WTC11 (cell line): ENCODE measurements around the gene RAET1E. TPM values are rescaled to one million over a fixed set of nuclear protein-coding genes. Genes with fewer than 3 reads are reported as not detected.
"Not testable (repeated sequence)": the region's sequence is repeated elsewhere in the genome, so short reads cannot be mapped to it uniquely, and the experiment has no call there.

ENCODE experiments used
- ATAC-seq: fragments of 200-7000 bp; cut with Tn5 transposase; 2 replicates; pipeline ENCODE4 v1.10.0; 2021; ENCODE audit warnings: mild to moderate bottlenecking, moderate library complexity
- CTCF ChIA-PET: fragments of 300-600 bp; sonication (Branson Sonifier 250); formaldehyde crosslinking; loops from one replicate; lab custom pipeline; 2021; ENCODE audit warnings: antibody characterized with exemption; lab: Charles Lee
- POLR2A ChIA-PET: fragments of 350-600 bp; sonication (Branson Sonifier 250); formaldehyde crosslinking; loops from one replicate; lab custom pipeline; 2021; ENCODE audit warnings: antibody characterized with exemption; lab: Charles Lee
- DNase-seq: peaks from one replicate; pipeline ENCODE4 v3.0.0; 2021; ENCODE audit warnings: low spot score
- H3K27ac Mint-ChIP-seq: 2 replicates; pipeline ENCODE4 v1.8.0; 2021; ENCODE audit warnings: mixed read lengths
- H3K27me3 Mint-ChIP-seq: 2 replicates; pipeline ENCODE4 v1.8.0; 2021; ENCODE audit warnings: low read depth, mild to moderate bottlenecking, moderate library complexity, mixed read lengths
- H3K36me3 Mint-ChIP-seq: 2 replicates; pipeline ENCODE4 v1.8.0; 2021; ENCODE audit warnings: mixed read lengths
- H3K4me1 Mint-ChIP-seq: 2 replicates; pipeline ENCODE4 v1.8.0; 2022; ENCODE audit warnings: mixed read lengths
- H3K4me3 Mint-ChIP-seq: 2 replicates; pipeline ENCODE4 v1.8.0; 2021; ENCODE audit warnings: mild to moderate bottlenecking, moderate library complexity, mixed read lengths
- H3K9me3 Mint-ChIP-seq: 2 replicates; pipeline ENCODE4 v1.8.0; 2021; ENCODE audit warnings: mixed read lengths
- CREB1 ChIP-seq: sonication (generic); formaldehyde crosslinking; IDR thresholded peaks from 2 replicates; pipeline ENCODE4 v1.8.0; 2023; ENCODE audit warnings: mild to moderate bottlenecking, missing genetic modification reagents
- EMX1 ChIP-seq: fragments of 250-450 bp; sonication (Bioruptor Pico); IDR thresholded peaks from 2 replicates; pipeline ENCODE4 v1.8.0; 2021; ENCODE audit warnings: mild to moderate bottlenecking
- ESRRA ChIP-seq: sonication (generic); formaldehyde crosslinking; IDR thresholded peaks from 2 replicates; pipeline ENCODE4 v1.8.1; 2022; ENCODE audit warnings: mild to moderate bottlenecking, missing genetic modification reagents, borderline replicate concordance
- FOXJ3 ChIP-seq: sonication (generic); formaldehyde crosslinking; IDR thresholded peaks from 2 replicates; pipeline ENCODE4 v1.9.0; 2021; ENCODE audit warnings: missing genetic modification reagents, mild to moderate bottlenecking, borderline replicate concordance
- FOXK1 ChIP-seq: sonication (generic); formaldehyde crosslinking; IDR thresholded peaks from 2 replicates; pipeline ENCODE4 v1.8.0; 2022; ENCODE audit warnings: mild to moderate bottlenecking, moderate library complexity, missing genetic modification reagents
- GABPB1 ChIP-seq: sonication (generic); formaldehyde crosslinking; IDR thresholded peaks from 2 replicates; pipeline ENCODE4 v1.8.1; 2023; ENCODE audit warnings: mild to moderate bottlenecking, missing genetic modification reagents
- IRF2 ChIP-seq: sonication (generic); formaldehyde crosslinking; IDR thresholded peaks from 2 replicates; pipeline ENCODE4 v1.8.0; 2022; ENCODE audit warnings: low read depth, missing genetic modification reagents, borderline replicate concordance
- MXD4 ChIP-seq: fragments of 250-450 bp; sonication (Bioruptor Pico); IDR thresholded peaks from 2 replicates; pipeline ENCODE4 v1.8.0; 2021; ENCODE audit warnings: mild to moderate bottlenecking, moderate library complexity, borderline replicate concordance
- RORB ChIP-seq: fragments of 250-450 bp; sonication (Bioruptor Pico); IDR thresholded peaks from 2 replicates; pipeline ENCODE4 v1.9.0; 2021; ENCODE audit warnings: mild to moderate bottlenecking
- SOX15 ChIP-seq: fragments of 250-450 bp; sonication (Bioruptor Pico); IDR thresholded peaks from 2 replicates; pipeline ENCODE4 v1.9.0; 2021; ENCODE audit warnings: mild to moderate bottlenecking
- TCF7 ChIP-seq: sonication (generic); formaldehyde crosslinking; IDR thresholded peaks from 2 replicates; pipeline ENCODE4 v1.8.0; 2022; ENCODE audit warnings: mild to moderate bottlenecking, low read depth, missing genetic modification reagents, moderate library complexity
- ZNF138 ChIP-seq: sonication (generic); formaldehyde crosslinking; conservative IDR thresholded peaks from 2 replicates; pipeline ENCODE4 v1.8.1; 2022; ENCODE audit warnings: mild to moderate bottlenecking, moderate library complexity, missing genetic modification reagents
- ZNF232 ChIP-seq: sonication (generic); formaldehyde crosslinking; IDR thresholded peaks from 2 replicates; pipeline ENCODE4 v1.8.0; 2022; ENCODE audit warnings: mild to moderate bottlenecking, missing genetic modification reagents
- ZNF396 ChIP-seq: fragments of 250-450 bp; sonication (Bioruptor Pico); IDR thresholded peaks from 2 replicates; pipeline ENCODE4 v1.8.0; 2021; ENCODE audit warnings: mild to moderate bottlenecking, moderate library complexity, borderline replicate concordance
- total RNA-seq: library from RNA; stranded (reverse); gene quantifications from 3 replicates; pipeline ENCODE4 v1.2.3, GENCODE V29; 2021
- TF ChIP-seq, protein P1 (sequence below): sonication (generic); formaldehyde crosslinking; IDR thresholded peaks from 2 replicates; pipeline ENCODE4 v1.8.0; 2022; ENCODE audit warnings: mild to moderate bottlenecking, missing genetic modification reagents
- TF ChIP-seq, protein P2 (sequence below): sonication (generic); formaldehyde crosslinking; IDR thresholded peaks from 2 replicates; pipeline ENCODE4 v1.8.1; 2023; ENCODE audit warnings: mild to moderate bottlenecking, missing genetic modification reagents, moderate library complexity
- TF ChIP-seq, protein P3 (sequence below): sonication (generic); formaldehyde crosslinking; IDR thresholded peaks from 2 replicates; pipeline ENCODE4 v1.8.1; 2023; ENCODE audit warnings: mild to moderate bottlenecking, moderate library complexity, missing genetic modification reagents
- TF ChIP-seq, protein P4 (sequence below): sonication (generic); formaldehyde crosslinking; IDR thresholded peaks from 2 replicates; pipeline ENCODE4 v1.8.1; 2022; ENCODE audit warnings: low read depth, mild to moderate bottlenecking, moderate library complexity, missing genetic modification reagents, borderline replicate concordance
- TF ChIP-seq, protein P5 (sequence below): fragments of 200-600 bp; IDR thresholded peaks from 2 replicates; pipeline ENCODE4 v1.8.0; 2022; ENCODE audit warnings: antibody characterized with exemption

Gene RAET1E
- total RNA-seq, 1 experiment from 2014 or later = not detected

DNA sequence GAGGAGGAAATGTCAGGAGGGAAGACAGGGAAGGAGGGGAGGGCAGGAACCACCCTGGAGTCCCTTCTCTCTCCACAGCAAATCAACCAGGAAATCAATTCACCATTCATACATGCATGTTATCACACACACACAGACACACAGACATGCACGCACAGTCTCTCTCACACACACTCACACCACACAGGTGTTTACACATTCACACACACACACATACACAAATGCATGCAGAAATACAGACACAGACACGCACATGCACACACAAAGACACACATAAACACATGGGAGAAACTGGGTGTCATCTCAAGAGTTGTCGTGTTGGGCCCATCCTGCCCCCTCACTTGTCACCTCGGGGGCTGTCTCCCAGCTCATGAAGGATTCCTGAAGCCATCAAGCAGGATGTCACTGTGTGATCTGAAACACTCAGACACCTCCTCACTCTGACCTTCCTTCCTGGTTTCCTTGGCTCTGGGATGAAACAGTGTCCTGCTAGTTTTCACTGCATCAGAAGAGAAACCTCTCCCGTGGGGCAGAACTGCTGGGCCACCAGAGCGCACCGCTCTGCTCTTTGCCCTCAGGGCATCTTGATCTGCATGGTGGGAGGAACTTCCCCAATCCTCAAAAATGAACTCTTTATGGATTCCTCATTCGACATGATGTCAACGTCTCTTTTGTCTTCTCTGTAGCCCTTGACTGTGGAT is 15.8 kb upstream of the RAET1E start:
- H3K4me1 Mint-ChIP-seq = no peaks in the 10 kb centered on the region
- DNase-seq (no peak), ATAC-seq (no peak)
- no peak overlapping the region for H3K4me3 Mint-ChIP-seq
- POLR2A ChIA-PET = no interaction called here
- H3K9me3 Mint-ChIP-seq = peaks cover 20% of the 10 kb centered on the region
- CTCF ChIA-PET = interaction anchor here (0.9 kb wide), 1 partner anchor 16 kb away, joined by 4 read pairs; no protein-coding TSS in a partner anchor
- H3K27ac Mint-ChIP-seq = no peak overlapping the region
- H3K27me3 Mint-ChIP-seq = peaks cover 44% of the 10 kb centered on the region
- peaks cover 7% of the 10 kb centered on the region; the same call in 1 of the 2 replicates for H3K36me3 Mint-ChIP-seq
- TF ChIP-seq EMX1 (CRISPR knock-in tag) (no peak), ZNF138 (CRISPR knock-in tag) (no peak), GABPB1 (CRISPR knock-in tag) (no peak), TCF7 (CRISPR knock-in tag) (no peak), FOXK1 (no peak), CREB1 (CRISPR knock-in tag) (no peak), ESRRA (CRISPR knock-in tag) (no peak)
- TF ChIP-seq, protein P1, sequence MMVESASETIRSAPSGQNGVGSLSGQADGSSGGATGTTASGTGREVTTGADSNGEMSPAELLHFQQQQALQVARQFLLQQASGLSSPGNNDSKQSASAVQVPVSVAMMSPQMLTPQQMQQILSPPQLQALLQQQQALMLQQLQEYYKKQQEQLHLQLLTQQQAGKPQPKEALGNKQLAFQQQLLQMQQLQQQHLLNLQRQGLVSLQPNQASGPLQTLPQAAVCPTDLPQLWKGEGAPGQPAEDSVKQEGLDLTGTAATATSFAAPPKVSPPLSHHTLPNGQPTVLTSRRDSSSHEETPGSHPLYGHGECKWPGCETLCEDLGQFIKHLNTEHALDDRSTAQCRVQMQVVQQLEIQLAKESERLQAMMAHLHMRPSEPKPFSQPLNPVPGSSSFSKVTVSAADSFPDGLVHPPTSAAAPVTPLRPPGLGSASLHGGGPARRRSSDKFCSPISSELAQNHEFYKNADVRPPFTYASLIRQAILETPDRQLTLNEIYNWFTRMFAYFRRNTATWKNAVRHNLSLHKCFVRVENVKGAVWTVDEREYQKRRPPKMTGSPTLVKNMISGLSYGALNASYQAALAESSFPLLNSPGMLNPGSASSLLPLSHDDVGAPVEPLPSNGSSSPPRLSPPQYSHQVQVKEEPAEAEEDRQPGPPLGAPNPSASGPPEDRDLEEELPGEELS (CRISPR knock-in tag) = no peak
- TF ChIP-seq, protein P2, sequence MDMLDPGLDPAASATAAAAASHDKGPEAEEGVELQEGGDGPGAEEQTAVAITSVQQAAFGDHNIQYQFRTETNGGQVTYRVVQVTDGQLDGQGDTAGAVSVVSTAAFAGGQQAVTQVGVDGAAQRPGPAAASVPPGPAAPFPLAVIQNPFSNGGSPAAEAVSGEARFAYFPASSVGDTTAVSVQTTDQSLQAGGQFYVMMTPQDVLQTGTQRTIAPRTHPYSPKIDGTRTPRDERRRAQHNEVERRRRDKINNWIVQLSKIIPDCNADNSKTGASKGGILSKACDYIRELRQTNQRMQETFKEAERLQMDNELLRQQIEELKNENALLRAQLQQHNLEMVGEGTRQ (CRISPR knock-in tag) = no peak
- TF ChIP-seq, protein P3, sequence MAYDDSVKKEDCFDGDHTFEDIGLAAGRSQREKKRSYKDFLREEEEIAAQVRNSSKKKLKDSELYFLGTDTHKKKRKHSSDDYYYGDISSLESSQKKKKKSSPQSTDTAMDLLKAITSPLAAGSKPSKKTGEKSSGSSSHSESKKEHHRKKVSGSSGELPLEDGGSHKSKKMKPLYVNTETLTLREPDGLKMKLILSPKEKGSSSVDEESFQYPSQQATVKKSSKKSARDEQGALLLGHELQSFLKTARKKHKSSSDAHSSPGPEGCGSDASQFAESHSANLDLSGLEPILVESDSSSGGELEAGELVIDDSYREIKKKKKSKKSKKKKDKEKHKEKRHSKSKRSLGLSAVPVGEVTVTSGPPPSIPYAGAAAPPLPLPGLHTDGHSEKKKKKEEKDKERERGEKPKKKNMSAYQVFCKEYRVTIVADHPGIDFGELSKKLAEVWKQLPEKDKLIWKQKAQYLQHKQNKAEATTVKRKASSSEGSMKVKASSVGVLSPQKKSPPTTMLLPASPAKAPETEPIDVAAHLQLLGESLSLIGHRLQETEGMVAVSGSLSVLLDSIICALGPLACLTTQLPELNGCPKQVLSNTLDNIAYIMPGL = no peak

DNA sequence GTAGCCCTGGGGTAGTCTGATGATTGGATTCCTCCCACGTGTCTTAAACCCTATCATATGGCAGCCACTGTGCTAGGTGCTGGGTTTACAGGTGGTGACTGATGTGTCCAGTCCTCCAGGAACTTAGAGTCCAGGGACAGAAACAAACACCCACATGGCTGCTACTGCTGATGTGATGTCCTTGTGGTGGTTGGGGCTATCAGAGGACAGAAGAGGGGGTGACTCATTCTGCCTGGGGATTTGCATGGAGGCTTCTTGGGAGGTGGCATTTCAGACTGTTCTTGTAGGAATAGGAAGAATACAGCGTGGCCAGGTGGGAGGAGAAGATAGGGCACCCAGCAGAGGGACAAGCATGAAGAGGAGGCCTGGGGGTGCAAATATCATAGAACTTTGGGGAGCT is 15.2 kb upstream of the RAET1E start:
- no peak for DNase-seq
- ChIA-PET POLR2A (no interaction called here), CTCF (no interaction called here)
- H3K4me1 Mint-ChIP-seq = no peaks in the 10 kb centered on the region
- peaks cover 12% of the 10 kb centered on the region for H3K36me3 Mint-ChIP-seq
- no peak for ATAC-seq
- H3K27me3 Mint-ChIP-seq = peaks cover 41% of the 10 kb centered on the region
- no peak for TF ChIP-seq ZNF396 (CRISPR knock-in tag)
- TF ChIP-seq, protein P3 = no peak
- TF ChIP-seq, protein P4, sequence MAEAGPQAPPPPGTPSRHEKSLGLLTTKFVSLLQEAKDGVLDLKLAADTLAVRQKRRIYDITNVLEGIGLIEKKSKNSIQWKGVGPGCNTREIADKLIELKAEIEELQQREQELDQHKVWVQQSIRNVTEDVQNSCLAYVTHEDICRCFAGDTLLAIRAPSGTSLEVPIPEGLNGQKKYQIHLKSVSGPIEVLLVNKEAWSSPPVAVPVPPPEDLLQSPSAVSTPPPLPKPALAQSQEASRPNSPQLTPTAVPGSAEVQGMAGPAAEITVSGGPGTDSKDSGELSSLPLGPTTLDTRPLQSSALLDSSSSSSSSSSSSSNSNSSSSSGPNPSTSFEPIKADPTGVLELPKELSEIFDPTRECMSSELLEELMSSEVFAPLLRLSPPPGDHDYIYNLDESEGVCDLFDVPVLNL (CRISPR knock-in tag) = no peak
- TF ChIP-seq CREB1 (CRISPR knock-in tag) = no peak
- TF ChIP-seq IRF2 (CRISPR knock-in tag) = no peak
- no peak for TF ChIP-seq ZNF232
- no peak for TF ChIP-seq FOXJ3 (CRISPR knock-in tag)
- no peak for TF ChIP-seq RORB (CRISPR knock-in tag)
- no peak for TF ChIP-seq SOX15 (CRISPR knock-in tag)
- TF ChIP-seq, protein P5, sequence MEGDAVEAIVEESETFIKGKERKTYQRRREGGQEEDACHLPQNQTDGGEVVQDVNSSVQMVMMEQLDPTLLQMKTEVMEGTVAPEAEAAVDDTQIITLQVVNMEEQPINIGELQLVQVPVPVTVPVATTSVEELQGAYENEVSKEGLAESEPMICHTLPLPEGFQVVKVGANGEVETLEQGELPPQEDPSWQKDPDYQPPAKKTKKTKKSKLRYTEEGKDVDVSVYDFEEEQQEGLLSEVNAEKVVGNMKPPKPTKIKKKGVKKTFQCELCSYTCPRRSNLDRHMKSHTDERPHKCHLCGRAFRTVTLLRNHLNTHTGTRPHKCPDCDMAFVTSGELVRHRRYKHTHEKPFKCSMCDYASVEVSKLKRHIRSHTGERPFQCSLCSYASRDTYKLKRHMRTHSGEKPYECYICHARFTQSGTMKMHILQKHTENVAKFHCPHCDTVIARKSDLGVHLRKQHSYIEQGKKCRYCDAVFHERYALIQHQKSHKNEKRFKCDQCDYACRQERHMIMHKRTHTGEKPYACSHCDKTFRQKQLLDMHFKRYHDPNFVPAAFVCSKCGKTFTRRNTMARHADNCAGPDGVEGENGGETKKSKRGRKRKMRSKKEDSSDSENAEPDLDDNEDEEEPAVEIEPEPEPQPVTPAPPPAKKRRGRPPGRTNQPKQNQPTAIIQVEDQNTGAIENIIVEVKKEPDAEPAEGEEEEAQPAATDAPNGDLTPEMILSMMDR = no peak
- TF ChIP-seq MXD4 (CRISPR knock-in tag) = no peak
- peaks cover 26% of the 10 kb centered on the region for H3K9me3 Mint-ChIP-seq
- no peak overlapping the region for H3K27ac Mint-ChIP-seq
- H3K4me3 Mint-ChIP-seq = no peak overlapping the region

DNA sequence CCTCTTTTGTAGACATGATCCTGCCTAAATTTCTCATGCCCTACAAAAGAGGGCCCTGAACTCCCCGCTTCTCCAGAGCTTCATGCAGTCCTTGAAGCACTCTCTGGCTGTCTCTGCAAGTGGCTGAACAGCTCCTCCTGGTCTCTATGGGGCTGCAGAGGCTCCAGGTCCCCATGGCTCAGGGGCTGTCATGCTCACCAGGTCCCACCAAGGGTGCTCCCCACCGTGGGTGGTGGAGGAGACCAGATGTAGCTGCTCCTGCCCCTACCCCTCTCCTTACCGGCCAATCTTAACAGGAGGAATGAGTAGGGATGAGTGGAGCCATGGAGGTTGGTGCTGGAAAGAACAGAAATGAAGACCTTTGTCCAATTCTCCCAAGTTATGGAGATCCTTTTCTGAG is 14.8 kb upstream of the RAET1E start:
- Mint-ChIP-seq H3K9me3 (peaks cover 30% of the 10 kb centered on the region), H3K36me3 (peaks cover 16% of the 10 kb centered on the region), H3K27me3 (peaks cover 43% of the 10 kb centered on the region)
- H3K4me3 Mint-ChIP-seq, H3K27ac Mint-ChIP-seq, ATAC-seq, DNase-seq, H3K4me1 Mint-ChIP-seq, CTCF ChIA-PET, POLR2A ChIA-PET: not testable (repeated sequence)
